HL-60 (cell line): ENCODE measurements around the gene SGK1.

Experiments used
- CTCF ChIP-seq: IDR thresholded peaks from one replicate; pipeline ENCODE4 v1.5.1; 2011; ENCODE audit warnings: low read length, control low read depth, inconsistent platforms; ENCODE audit not compliant: insufficient read depth
- GABPA ChIP-seq: IDR thresholded peaks from 2 replicates; pipeline ENCODE4 v1.6.1; 2012; ENCODE audit warnings: low read depth
- POLR2AphosphoS5 ChIP-seq: IDR thresholded peaks from 2 replicates; pipeline ENCODE4 v1.6.1; 2012; ENCODE audit warnings: low read depth
- SPI1 ChIP-seq: IDR thresholded peaks from 2 replicates; pipeline ENCODE4 v1.6.1; 2012; ENCODE audit warnings: low read depth, mild to moderate bottlenecking, borderline replicate concordance
- TF ChIP-seq, protein P1 (sequence below): IDR thresholded peaks from 2 replicates; pipeline ENCODE4 v1.6.1; 2012; ENCODE audit warnings: low read depth; ENCODE audit not compliant: insufficient replicate concordance

DNA sequence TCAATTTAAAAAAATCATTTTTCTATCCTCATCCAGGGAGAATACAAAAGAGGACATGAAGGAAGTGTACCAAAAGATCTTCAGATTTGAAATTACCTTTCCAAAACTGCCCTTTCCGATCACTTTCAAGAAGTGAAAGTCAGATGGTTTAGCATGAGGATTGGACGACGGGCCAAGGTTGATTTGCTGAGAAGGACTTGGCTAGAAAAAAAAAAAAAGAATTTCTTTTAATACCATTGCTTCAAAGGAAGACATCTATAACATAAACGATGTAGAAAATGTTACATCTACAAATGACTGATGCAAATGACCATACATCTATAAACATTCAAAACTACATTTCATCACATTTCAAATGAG lies 144.6 kb downstream of the SGK1 start:
- no peak for TF ChIP-seq CTCF
- TF ChIP-seq, protein P1, sequence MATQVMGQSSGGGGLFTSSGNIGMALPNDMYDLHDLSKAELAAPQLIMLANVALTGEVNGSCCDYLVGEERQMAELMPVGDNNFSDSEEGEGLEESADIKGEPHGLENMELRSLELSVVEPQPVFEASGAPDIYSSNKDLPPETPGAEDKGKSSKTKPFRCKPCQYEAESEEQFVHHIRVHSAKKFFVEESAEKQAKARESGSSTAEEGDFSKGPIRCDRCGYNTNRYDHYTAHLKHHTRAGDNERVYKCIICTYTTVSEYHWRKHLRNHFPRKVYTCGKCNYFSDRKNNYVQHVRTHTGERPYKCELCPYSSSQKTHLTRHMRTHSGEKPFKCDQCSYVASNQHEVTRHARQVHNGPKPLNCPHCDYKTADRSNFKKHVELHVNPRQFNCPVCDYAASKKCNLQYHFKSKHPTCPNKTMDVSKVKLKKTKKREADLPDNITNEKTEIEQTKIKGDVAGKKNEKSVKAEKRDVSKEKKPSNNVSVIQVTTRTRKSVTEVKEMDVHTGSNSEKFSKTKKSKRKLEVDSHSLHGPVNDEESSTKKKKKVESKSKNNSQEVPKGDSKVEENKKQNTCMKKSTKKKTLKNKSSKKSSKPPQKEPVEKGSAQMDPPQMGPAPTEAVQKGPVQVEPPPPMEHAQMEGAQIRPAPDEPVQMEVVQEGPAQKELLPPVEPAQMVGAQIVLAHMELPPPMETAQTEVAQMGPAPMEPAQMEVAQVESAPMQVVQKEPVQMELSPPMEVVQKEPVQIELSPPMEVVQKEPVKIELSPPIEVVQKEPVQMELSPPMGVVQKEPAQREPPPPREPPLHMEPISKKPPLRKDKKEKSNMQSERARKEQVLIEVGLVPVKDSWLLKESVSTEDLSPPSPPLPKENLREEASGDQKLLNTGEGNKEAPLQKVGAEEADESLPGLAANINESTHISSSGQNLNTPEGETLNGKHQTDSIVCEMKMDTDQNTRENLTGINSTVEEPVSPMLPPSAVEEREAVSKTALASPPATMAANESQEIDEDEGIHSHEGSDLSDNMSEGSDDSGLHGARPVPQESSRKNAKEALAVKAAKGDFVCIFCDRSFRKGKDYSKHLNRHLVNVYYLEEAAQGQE, result no peak
- TF ChIP-seq POLR2AphosphoS5, result no peak
- no peak for TF ChIP-seq GABPA
- no peak for TF ChIP-seq SPI1
